Activated naive CD8-positive, alpha-beta T cell treated with anti-CD3 and anti-CD28 coated beads, Interleukin-2, amount 50 U/mL, for 16 hours (primary cell): ENCODE results near the gene ATP5F1D.
"Not testable (repeated sequence)": the region's sequence is repeated elsewhere in the genome, so short reads cannot be mapped to it uniquely, and the experiment has no call there.

Source experiments
- DNase-seq: peaks from one replicate; pipeline ENCODE4 v3.0.0-alpha.2; 2020; ENCODE audit warnings: low read depth, low spot score

Gene ATP5F1D

DNA sequence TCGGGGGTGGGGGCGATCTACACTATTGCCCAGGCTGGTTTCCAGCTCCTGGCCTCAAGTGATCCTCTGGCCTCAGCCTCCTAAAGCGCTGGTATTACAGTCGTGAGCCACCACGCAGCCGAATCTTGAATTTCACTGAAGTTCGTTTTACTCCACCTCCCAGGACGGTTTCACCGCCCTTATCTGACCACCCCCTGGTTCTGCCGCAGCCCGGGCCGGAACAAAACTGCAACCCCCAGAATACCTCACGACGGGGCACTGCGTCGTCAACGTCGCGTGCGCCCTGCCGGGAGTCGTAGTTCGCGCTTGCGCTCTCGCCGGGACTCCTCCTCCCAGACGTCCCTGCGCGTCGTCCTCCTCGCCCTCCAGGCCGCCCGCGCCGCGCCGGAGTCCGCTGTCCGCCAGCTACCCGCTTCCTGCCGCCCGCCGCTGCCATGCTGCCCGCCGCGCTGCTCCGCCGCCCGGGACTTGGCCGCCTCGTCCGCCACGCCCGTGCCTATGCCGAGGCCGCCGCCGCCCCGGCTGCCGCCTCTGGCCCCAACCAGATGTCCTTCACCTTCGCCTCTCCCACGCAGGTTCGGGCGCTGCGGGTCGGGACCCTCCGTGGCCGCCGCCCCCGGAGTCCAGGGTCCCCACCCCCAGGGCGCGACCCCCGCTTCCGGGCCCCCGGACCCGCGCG, at the start of gene ATP5F1D:
Gene ATP5F1D, plus strand, starts transcription at position 335 of the 679 bp plus-strand sequence. Its CDS starts 100 bp downstream, at position 435.
- peak; percentile 77 for DNase-seq

DNA sequence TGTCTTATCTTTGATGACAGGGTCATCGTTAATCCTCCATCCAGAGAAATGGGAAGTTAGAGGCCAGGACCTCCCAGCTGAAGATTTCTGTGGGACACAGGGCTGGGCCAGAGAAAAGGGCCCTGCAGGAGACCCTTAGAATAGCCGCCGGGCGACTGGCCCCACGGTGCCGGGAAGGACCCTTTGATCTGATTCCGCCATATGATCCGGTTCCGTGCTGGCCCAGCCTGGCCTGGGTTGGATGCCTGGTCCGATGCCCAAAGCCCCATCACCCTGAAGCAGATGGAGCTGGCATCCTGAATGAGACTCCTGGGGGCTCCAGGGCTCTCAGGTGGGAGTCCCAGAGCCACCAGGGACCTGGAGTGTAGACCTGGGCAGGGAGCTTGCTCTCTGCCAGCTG, 42.0 kb upstream of the ATP5F1D start:
- DNase-seq, result no peak

DNA sequence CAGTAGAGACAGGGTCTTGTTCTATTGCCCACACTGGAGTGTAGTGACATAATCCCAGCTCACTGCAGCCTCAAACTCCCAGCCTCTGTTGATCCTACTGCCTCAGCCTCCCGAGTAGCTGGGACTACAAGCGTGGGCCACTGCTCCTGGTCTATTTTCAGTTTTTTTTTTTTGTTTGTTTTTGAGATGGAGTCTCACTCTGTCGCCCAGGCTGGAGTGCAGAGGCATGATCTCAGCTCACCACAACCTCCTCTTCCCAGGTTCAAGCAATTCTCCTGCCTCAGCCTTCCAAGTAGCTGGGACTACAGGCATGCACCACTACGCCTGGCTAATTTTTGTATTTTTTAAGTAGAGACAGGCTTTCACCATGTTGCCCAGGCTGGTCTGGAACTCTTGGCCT, 40.9 kb upstream of the ATP5F1D start:
- DNase-seq, result not testable (repeated sequence)

DNA sequence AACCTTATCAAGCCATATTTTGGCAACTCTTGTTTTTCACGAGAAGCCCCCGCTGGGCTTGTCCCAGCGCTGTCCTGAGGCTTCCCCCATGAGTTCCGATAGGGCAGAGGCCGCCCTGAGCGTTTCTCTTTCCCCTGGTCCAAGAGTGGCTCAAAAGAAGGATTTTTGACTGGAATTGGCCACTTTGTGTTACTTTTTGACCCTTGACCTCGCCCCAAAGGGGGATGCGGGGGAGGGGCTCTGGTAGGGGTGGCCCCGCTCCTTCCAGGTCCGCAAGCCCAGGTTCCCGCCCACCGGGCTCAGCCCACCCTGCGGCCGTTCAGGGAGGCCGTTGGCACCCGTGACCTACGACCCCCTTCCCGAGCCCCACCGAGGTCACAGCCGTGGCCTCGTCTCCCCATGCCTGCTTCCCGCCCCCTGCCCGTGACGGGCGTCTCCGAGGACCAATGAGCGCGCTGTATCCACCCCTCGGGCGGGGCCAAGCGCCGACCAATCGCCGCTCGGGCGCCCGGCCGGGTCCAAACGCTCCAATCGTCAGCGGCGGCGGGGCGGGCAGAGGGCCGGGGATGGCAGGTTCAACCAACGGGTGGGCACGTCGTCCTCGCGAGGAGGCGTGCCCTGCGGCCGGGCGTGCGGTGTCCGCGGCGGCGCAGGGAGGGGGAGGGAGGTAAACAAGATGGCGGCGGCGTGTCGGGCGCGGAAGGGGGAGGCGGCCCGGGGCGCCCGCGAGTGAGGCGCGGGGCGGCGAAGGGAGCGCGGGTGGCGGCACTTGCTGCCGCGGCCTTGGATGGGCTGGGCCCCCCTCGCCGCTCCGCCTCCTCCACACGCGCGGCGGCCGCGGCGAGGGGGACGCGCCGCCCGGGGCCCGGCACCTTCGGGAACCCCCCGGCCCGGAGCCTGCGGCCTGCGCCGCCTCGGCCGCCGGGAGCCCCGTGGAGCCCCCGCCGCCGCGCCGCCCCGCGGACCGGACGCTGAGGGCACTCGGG, 36.1 kb upstream of the ATP5F1D start, which contains the start of gene STK11:
Gene STK11, plus strand, starts transcription at position 665 of the 986 bp plus-strand sequence. CDS start 1,136 bp downstream, outside the sequence.
- DNase-seq, result peak; percentile 99

DNA sequence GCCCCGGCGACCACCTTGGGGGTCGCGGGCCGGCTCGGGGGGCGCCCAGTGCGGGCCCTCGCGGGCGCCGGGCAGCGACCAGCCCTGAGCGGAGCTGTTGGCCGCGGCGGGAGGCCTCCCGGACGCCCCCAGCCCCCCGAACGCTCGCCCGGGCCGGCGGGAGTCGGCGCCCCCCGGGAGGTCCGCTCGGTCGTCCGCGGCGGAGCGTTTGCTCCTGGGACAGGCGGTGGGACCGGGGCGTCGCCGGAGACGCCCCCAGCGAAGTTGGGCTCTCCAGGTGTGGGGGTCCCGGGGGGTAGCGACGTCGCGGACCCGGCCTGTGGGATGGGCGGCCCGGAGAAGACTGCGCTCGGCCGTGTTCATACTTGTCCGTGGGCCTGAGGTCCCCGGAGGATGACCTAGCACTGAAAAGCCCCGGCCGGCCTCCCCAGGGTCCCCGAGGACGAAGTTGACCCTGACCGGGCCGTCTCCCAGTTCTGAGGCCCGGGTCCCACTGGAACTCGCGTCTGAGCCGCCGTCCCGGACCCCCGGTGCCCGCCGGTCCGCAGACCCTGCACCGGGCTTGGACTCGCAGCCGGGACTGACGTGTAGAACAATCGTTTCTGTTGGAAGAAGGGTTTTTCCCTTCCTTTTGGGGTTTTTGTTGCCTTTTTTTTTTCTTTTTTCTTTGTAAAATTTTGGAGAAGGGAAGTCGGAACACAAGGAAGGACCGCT, 35.2 kb upstream of the ATP5F1D start:
- DNase-seq, result no peak

DNA sequence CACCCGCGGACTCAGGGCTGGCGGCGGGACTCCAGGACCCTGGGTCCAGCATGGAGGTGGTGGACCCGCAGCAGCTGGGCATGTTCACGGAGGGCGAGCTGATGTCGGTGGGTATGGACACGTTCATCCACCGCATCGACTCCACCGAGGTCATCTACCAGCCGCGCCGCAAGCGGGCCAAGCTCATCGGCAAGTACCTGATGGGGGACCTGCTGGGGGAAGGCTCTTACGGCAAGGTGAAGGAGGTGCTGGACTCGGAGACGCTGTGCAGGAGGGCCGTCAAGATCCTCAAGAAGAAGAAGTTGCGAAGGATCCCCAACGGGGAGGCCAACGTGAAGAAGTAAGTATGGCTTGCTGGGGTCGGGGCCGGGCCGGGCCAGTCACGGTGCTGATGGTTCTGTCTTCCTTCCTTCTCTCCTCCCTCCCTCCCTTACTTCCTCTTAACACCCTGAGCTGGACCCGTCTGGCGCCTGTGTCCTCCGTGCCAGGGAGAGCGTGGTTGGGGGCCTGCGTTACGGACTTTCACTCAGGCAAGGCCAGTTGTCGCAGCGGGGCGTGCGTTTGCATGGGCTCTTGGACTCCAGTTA, 34.6 kb upstream of the ATP5F1D start:
- no peak for DNase-seq

DNA sequence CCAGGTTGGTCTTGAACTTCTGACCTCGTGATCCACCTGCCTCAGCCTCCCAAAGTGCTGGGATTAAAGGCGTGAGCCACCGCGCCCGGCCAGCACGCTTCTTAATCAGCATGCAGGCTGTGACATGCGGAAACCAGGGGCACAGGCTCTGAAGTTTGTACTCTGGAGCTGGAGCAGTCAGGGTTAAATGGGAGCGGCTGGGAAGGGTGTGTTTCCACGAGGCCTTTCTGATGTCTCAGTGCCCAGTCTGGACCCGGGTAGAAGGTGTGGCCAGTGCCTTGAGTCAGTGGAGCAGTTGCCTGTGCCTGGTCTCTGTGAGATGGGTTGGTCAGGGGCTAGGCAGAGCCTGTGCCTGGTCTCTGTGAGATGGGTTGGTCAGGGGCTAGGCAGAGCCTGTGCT, 32.7 kb upstream of the ATP5F1D start:
- DNase-seq, result not testable (repeated sequence)

DNA sequence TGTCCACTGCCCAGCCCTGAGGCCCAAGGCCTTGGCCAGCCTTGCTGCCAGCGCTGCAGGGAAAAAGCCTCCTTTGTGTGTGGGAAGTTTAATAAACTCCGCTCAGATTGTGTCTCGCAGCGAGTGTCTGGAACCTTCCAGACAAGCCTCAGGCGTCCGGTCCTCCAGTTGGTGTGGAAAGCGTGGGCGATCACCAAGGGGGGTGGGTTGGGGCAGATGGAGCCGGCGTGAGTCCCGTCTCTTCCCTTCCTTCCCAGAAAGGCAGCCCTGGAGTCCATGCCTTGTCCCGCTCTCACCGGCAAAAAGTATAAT, 31.4 kb upstream of the ATP5F1D start:
- no peak for DNase-seq

DNA sequence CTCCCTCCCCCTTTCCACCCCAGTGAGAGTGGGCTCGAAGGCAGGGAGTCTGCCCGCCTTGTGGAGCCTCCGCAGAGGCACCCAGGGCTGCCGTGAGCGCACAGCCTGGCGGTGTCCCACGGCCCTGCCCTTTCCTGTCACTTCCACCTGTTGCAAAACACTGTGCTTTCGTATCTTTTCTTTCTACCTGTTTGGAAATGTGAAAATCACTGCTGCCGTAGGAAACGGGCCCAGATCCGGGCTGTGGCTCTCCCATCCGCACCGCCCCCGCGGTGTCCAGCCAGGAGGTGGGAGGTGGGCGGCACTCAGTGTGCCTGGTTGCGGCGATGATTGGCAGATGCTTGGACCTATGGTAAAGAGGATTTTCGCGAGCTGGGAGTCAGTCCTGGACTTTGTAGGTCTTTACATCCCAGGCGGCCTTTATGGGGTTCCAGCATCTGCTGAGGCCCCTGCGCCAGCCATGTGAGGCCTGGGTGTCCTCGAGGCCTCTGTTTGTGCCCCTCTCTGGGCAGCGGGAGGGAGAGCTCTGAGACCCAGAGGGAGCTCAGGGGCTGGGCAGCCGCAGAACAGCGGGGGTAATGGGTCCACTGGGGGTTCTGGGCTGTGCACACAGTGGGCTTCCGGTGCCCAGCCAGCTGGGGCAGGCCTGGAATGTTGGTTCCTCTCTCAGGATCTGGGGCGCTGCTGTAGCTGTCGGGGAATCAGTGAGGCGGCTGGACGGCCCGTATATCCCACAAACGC, 29.9 kb upstream of the ATP5F1D start:
- no peak for DNase-seq

DNA sequence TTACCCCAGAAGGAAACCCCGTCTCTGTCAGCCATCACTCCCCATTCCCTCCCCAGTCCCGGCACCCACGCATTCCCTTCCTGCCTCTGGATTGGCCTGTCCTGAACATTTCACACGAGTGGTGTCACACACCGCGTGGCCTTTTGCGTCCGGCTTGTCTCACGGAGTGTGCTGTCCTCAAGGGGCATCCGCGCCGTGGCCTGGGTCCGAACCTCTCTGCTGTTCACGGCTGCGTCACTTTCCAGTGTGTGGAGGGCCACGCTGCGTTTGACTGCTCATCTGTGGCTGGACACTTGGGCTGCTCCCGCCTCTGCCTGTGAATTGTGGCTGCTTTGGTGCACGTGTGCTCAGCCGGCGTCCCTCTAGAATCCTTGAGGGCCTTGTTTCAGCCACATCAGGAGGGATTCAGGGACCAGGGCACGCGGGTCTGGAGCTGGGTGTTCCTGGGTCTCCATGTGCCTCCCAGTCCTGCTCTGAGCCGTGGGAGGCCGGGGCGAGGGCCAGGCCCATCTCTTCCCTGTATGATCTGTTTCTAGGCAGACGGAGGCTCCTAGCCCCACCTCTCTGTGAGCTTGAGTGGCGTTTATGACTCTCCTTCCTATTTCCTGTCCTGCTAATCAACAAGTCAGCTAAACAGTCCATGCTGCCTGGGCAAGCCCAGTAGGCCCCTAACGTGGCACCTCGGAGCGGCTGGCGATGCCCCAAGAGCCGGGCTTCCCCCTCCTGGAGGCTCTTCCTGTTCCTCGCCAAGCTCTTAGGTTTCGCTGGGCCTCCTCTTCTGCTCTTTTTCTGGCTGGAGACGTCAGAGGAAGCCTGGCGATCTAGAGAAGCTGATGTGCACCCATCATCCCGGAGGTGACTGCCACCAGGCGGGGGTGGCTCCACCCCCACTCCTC, 27.9 kb upstream of the ATP5F1D start:
- DNase-seq, result no peak

DNA sequence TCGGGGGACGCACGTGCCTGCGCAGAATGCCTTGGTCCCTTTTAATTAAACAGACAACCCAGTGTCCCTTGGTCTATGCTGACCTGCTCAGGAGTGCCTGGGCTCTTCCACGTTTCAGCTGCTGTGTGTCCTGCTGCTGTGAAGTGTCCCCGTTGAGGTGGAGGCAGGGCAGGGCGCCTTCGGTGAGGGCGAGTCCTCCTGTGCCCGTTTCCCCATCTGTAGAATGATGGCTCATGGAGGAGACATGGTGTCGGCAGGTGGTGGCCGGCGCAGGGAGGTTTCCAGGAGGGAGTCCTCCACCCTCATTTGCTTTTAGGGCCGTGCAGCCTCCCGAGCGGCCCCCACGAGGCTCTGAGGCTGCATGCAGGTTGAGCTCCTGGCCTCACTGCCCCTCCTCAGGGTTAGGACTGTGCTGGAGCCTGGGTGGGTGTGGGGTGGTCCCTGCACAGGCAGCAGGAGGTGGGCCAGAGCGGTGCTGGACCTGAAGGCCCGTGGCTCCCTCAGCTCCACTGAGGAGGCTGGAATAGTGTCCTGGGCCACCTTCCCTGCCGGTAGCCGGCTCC, 27.2 kb upstream of the ATP5F1D start:
- no peak for DNase-seq

DNA sequence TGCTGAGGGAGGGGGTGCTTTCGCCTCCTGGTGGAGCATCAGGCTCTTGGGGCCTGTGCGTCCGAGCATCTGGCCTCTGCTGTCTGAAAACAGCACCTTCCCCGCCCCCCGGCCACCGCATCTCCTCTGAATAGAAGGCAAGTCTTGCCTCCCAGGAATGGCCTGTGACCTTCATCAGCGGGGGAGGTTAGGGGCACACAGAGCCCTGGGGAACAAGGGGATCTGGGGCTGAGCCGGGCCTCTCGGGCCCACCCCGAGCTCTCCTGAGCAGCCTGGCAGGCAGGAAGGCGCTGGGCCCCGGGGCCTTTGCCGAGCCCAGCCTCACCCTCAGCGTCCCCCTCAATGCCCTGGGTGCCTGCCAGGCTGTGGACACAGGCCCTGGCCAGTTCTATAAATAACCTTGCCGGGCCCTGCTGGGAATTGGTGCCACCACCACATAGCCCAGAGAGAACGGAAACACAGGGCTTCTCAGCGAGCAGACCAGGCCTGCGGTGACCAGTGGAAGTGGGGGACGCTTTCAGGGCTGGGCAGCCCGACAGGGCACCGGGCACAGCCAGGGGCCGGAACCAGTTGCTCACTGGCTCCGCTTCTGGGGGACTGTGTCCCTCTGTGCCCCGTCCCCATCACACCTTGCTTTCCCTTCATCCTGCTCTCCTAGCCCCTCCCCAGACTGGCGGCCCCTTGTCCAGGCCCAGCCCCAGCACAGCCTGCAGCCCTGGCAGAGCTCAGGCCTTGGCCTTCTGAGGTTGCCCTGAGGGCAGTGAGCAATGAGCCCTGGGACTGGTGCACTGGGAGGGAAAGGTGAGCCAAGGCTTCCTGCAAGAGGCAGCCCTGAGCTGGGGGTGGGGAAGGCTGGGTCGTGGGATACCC, 26.5 kb upstream of the ATP5F1D start:
- no peak for DNase-seq

DNA sequence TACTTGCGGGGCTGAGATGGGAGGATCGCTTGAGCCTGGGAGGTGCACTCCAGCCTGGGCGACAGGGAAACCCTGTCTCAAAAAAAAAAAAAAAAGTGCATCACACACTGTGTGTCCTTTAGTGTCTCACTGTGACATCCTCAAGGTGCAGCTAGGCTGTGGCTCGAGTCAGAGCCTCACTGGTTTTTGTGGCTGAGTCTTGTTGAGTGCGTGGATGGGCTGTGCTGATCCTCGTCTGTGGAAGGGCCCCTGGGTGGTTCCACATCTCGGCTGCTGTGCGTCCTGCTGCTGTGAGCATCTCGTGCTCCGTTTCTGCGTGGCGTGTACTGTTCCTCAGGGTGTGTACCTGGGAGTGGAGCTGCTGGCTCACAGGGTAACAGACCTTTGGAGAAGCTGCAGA, 24.8 kb upstream of the ATP5F1D start:
- DNase-seq, result no peak

DNA sequence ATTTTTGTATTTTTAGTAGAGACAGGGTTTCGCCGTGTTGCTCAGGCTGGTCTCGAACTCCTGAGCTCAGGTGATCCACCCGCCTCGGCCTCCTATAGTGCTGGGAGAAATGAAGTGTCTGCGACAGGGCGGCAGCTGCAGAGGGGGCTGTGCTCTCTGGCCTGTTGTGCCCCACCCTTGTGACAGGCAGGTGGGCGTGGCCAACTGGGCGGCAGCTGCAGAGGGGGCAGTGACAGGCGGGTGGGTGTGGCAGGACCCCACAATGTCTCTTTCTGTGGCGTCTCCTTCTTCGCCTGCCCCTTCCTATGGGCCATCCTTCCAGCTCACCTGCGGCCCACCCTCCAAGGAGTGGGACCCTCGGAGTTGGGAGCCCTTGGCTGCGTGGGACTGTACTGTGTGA, 24.2 kb upstream of the ATP5F1D start:
- no peak for DNase-seq

DNA sequence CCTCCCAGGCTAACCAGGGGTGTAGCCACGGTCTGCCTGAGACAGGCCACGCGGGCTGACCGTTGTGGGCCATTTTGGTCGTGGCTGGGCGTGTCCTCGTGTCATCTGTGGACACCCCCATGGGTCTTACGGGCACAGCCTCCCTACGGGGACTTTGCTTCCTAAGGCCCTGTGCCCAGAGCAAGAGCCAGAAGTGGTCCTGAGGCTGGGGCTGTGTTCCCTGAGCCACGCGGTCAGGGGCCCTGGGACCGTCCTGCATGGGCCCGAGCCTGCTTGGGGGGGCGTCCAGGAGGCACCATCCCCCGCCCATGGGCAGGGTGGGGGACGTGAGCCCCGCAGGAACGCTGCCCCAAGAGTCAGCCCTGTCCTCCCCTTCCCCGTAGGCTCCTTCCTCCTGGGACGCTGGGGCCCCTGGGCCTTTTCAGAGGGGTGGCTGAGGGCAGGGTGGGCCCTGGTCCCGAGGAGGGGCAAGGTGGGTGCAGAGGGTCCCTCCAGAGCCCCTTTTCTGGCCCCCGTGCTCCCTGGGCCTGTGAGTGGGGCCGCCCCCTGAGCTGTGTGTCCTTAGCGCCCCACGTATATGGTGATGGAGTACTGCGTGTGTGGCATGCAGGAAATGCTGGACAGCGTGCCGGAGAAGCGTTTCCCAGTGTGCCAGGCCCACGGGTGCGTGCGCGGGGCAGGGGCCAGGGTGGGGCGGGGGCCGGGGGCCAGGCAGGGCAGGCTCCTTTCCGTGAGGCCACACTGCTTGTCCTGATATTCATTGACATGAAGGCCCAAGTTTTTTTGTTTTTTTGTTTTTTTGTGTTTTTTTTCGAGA, 22.6 kb upstream of the ATP5F1D start:
- no peak for DNase-seq

DNA sequence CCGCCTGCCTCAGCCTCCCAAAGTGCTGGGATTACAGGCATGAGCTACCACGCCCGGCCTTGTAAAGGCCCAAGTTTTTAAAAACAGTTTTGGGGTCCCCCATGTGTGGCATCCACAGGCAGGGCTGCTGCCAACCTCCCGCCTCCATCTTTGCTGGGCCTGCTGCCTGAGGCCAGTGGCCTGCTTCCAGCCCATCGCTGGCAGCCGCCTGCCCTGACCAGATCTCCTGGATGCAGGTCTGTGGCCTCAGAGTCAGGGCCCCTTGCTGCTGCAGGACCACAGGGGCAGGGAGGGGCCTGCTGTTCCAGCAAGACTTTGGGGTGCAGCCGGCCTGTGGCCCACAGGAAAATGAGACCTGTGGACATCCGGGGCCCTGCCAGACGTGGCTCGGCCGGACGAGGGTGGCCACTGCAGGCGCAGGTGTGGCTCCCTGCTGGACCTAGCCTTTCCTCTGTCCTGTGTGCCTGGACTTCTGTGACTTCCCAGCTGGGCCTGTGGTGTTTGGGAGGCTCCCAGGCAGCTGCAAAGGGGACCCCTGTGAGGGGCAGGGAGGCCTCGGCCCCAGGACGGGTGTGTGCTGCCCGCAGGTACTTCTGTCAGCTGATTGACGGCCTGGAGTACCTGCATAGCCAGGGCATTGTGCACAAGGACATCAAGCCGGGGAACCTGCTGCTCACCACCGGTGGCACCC, 21.6 kb upstream of the ATP5F1D start:
- DNase-seq, result no peak

DNA sequence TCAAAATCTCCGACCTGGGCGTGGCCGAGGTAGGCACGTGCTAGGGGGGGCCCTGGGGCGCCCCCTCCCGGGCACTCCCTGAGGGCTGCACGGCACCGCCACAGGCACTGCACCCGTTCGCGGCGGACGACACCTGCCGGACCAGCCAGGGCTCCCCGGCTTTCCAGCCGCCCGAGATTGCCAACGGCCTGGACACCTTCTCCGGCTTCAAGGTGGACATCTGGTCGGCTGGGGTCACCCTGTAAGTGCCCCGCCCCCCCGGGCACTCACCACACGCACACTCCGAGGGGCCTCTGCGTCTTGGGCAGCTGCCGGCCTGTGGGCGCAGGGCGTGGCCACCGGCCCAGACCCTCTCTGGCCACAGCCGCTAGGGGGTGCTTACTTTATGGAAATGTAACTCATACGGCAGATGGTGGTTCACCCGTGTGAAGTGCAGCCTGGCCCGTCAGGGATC, 21.0 kb upstream of the ATP5F1D start:
- DNase-seq, result no peak
